Endothelial cell of hepatic sinusoid (primary cell): ENCODE measurements around the gene SFT2D2.

Experiments
- in situ Hi-C: cut with HindIII; loops from 2 replicates; pipeline ENCODE4 v1.10.0; 2017; ENCODE audit warnings: low sequenced_read_pairs

Gene SFT2D2

DNA sequence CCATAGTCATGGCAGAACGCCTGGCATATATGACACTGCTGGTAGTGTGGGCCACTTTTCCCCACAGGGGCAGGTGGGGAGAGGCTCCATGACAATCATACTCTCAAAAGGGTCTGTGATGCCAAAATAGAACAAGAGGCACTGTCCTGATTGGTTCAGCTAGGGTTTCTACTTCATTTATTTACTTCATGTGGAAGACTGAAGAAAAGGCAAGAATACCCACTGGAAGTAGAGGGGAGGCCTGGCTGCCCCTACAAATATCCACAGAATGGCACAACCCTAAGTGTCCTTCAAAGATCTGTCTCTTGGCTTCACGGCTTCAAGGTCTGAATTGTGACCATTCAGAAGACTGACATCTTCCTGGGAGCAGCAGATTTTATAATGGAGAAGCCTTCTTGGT is 4.5 kb upstream of the SFT2D2 start:
- in situ Hi-C loops = no loop called here

- in situ Hi-C loops = no loop called here
These were observed 2.5 kb upstream of the SFT2D2 start for GRCh38 chr1:168223261-168223660.

DNA sequence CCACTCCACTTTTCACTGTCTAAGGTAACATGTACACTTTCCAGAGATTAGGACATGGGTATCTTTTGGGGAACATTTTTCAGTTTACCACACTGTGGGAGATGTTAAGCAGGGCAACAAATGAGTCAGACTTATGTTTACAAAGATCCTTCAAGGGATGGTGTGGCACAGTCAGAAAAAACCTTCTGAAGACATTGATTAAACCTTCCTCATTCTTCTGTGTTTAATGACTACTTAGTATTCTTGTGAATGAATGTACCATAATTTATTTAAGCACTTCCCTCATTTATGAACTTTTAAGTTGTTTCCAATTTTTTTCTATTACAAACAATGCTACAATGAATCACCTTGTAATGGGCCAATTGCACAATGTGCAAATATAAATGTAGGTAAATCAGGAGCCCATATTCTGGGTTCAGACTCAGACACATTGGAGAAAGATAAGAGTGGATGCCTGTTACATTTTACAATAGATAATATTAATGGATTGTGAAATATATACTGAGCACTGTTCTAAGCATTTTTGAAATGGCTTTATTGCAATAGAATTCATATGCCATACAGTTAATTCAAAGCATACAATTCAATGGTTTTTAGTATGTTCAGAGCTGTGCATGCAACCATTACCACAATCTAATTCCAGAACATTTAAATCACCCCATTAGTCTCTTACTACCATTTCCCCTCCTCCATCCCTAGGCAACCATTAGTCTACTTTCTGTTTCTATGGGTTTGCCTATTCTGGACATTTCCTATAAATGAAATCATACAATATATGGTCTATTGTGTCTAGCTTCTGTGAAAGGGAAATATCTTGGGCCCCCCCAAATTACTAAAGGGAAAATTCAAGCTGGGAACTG is 1.9 kb upstream of the SFT2D2 start:
- in situ Hi-C loops = no loop called here

GRCh38 chr1:168224991-168225390 is 813 bp upstream of the SFT2D2 start:
- in situ Hi-C loops = no loop called here

- in situ Hi-C loops = no loop called here
These were observed 1.8 kb downstream of the SFT2D2 start for GRCh38 chr1:168227620-168228019.

DNA sequence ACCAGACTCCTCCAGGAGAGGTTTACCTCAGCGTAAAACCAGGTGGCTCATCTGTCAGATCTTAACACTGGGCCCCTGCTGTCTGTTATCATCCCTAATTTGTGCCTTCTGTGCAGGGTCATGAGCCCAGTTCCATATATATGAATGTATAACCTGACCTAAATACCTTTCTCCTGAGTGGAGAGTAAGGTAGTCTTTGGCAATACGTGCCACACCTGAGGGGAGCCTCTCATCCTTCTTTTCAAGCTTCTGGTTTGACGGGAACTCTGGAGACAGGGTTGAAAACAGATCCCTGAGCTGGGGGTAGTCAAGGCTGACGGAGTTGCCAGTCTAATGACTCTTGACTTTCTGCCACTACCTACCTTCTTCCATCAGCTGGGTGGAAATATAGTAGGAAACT is 4.1 kb downstream of the SFT2D2 start:
- in situ Hi-C loops = no loop called here

GRCh38 chr1:168230709-168231108 is 4.9 kb downstream of the SFT2D2 start:
- in situ Hi-C loops = no loop called here

GRCh38 chr1:168234846-168235547 is 9.2 kb downstream of the SFT2D2 start:
- in situ Hi-C loops = loop anchor here (5.0 kb wide), 1 partner anchor 73 kb away; no protein-coding TSS in a partner anchor

DNA sequence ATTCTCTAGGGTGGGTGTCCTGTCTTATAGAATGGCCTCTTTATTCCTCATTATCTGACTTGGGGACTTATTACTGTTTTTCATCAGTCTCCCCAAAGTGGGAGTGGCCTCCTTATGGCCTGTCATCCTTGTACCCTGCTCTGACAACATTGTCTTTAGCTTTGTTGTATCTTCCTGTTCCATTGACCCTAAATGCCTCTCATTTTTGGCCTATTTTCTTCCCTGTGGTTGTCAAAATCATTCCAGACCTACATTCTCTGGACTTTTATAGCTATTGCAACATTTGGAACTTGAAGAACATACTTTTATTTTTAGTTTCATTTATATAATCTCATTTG is 9.7 kb downstream of the SFT2D2 start:
- in situ Hi-C loops = loop anchor here (5.0 kb wide), 1 partner anchor 73 kb away; no protein-coding TSS in a partner anchor

GRCh38 chr1:168235937-168236336 is 10.1 kb downstream of the SFT2D2 start:
- in situ Hi-C loops = loop anchor here (5.0 kb wide), 1 partner anchor 74 kb away; no protein-coding TSS in a partner anchor

- in situ Hi-C loops = loop anchor here (5.0 kb wide), 1 partner anchor 75 kb away; no protein-coding TSS in a partner anchor
These were observed 11.2 kb downstream of the SFT2D2 start for GRCh38 chr1:168236836-168237611.

- in situ Hi-C loops = loop anchor here (5.0 kb wide), 1 partner anchor 54 kb away; no protein-coding TSS in a partner anchor
These were observed 17.4 kb downstream of the SFT2D2 start for GRCh38 chr1:168243198-168243597.

GRCh38 chr1:168243636-168244212 is 17.9 kb downstream of the SFT2D2 start:
- in situ Hi-C loops = loop anchor here (5.0 kb wide), 1 partner anchor 54 kb away; no protein-coding TSS in a partner anchor

- in situ Hi-C loops = no loop called here
These were observed 19.2 kb downstream of the SFT2D2 start for GRCh38 chr1:168245042-168245441.

- in situ Hi-C loops = no loop called here
These were observed 20.7 kb downstream of the SFT2D2 start for GRCh38 chr1:168246506-168246905.

DNA sequence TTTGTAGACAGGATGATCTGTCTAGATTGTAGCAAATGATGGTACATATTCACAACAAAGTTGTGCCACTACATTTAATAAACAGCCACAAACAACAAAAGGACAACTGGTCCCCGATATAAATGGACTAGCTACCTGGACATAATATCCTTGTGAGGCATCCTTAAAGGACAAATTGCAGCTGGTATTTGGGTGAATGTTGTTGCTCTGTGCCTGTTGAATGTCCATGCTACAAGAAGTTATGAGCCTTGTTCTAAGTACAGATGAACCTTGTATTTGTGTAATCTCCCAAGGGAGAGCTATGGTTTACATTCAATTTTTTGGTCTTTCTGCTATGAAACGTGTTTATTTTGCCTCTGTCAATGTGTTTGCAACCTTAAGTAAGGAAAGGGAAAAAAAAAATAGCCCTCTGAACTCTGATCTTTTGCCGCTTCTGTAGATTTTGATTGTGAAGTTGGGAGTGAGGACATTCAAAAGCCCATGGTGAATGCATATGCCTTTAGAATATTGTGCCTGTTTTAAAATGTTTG is 26.5 kb downstream of the SFT2D2 start:
- in situ Hi-C loops = no loop called here

- in situ Hi-C loops = no loop called here
These were observed 30.4 kb downstream of the SFT2D2 start for GRCh38 chr1:168256164-168256563.

DNA sequence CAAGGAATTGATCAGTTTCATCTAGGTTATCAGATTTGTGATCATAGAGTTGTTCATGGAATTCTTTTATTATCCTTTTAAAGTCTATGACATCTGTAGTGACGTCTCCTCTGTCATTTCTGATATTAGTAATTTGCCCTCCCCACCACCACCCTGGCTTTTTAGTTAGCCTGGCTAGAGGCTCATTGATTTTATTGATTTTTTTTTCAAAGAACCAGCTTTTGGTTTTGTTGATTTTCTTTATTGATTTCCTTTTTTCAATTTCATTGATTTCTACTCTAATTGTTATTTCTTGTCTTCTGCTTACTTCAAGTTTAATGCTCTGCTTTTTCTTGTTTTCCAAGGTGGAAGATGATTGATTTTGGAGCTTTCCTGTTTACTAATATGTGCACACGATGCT is 31.6 kb downstream of the SFT2D2 start:
- in situ Hi-C loops = no loop called here

- in situ Hi-C loops = no loop called here
These were observed 33.8 kb downstream of the SFT2D2 start for GRCh38 chr1:168259567-168259966.

DNA sequence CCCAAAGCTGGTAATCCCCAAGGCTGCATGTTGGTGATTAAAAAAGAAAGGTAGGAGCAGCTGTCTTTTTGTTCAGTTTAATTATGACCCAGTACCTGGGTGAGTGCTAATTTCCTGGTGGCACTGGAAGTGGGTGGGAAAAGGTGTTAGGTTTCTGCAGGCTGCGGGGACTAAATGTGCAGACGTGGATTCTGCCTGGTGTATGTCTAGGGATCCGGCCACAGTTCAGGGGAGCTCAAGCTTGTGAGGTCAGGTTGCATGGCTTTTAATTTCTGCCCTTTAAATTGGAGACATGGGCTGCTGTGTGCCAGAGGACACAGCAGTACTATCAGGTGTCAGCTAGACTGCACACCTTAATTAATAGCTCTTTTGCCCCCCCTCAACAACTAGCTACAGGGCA is 34.6 kb downstream of the SFT2D2 start:
- in situ Hi-C loops = no loop called here

DNA sequence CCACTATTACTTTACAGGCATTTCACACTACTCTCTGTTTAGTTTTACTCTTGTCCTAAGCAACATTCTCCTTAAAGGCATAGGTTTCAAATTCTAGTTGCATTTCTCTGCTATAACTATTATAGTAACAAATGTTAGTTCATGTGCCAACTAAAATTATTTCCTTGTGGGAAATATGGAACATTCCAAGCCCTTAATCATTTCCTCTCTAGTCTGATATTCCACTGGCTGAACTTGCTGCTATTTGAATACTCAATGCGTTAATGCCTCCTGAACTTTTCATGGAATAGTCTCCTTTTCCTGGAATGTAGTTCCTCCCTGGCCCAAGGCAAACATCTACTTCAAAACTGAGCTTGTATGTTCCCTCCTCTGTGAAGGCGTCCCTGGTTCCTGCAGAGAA is 35.6 kb downstream of the SFT2D2 start:
- in situ Hi-C loops = no loop called here
